Measurements from ENCODE around the gene PEF1.

GRCh38 chr1:31593770-31594632 is 50.7 kb downstream of the PEF1 start:
- TF ChIP-seq CTCF (IDR thresholded peaks at IDR 0.05) (peak; percentile 70 to 89), POLR2AphosphoS5 (IDR thresholded peaks at IDR 0.05) (no peak)

Measured in suprapubic skin (tissue), 3 donors.